HEK293 (cell line): Measurements from ENCODE around the gene MRFAP1.

Source experiments
- CTCF ChIA-PET: fragments of 350-600 bp; formaldehyde crosslinking; extraction: SDS; loops from one replicate; lab custom pipeline; 2021; ENCODE audit warnings: antibody characterized with exemption; lab: Yijun Ruan, JAX
- POLR2A ChIA-PET: fragments of 300-600 bp; formaldehyde crosslinking; extraction: SDS; loops from one replicate; lab custom pipeline; 2020; ENCODE audit warnings: antibody characterized with exemption, inconsistent platforms; lab: Yijun Ruan, JAX
- H3K27ac ChIP-seq: fragments of 200-500 bp; sonication (Bioruptor generic); 2 replicates; pipeline ENCODE4 v1.5.1; 2014; ENCODE audit warnings: low read depth, low read length, control low read depth, inconsistent platforms; ENCODE audit errors: extremely low read depth
- H3K36me3 ChIP-seq, 2 experiments: fragments of 200-500 bp in 1 of 2; sonication (Bioruptor generic) in 1 of 2; 1 replicate in 1 of 2; 2 replicates in 1 of 2; pipeline ENCODE4 v1.5.1; 2014 to 2017; ENCODE audit warnings: inconsistent platforms in 2 of 2, low read length in 2 of 2; ENCODE audit not compliant: control insufficient read depth in 2 of 2, insufficient read depth in 1 of 2
- H3K4me1 ChIP-seq: fragments of 200-500 bp; sonication (Bioruptor generic); 2 replicates; pipeline ENCODE4 v1.5.1; 2014; ENCODE audit warnings: mild to moderate bottlenecking, low read length, inconsistent platforms; ENCODE audit not compliant: control insufficient read depth, insufficient read depth
- H3K4me3 ChIP-seq: 2 replicates; pipeline ENCODE4 v1.5.1; 2011; ENCODE audit warnings: low read depth, mild to moderate bottlenecking, control low read depth, low read length, moderate library complexity
- H3K9me3 ChIP-seq: fragments of 200-500 bp; sonication (Bioruptor generic); 2 replicates; pipeline ENCODE4 v1.5.1; 2014; ENCODE audit warnings: low read depth, low read length, inconsistent platforms; ENCODE audit not compliant: control insufficient read depth, insufficient read depth
- IKZF3 ChIP-seq: fragments of 450-650 bp; IDR thresholded peaks from 2 replicates; pipeline ENCODE4 v1.5.0; 2018; ENCODE audit warnings: missing biosample characterization, mild to moderate bottlenecking, missing genetic modification characterization, moderate library complexity
- KLF10 ChIP-seq: fragments of 450-650 bp; IDR thresholded peaks from 2 replicates; pipeline ENCODE4 v1.5.1; 2018; ENCODE audit warnings: missing biosample characterization, mild to moderate bottlenecking, missing genetic modification characterization
- KLF9 ChIP-seq: fragments of 450-650 bp; formaldehyde crosslinking; IDR thresholded peaks from 2 replicates; pipeline ENCODE4 v1.5.1; 2016; ENCODE audit warnings: missing biosample characterization, missing genetic modification characterization, low read depth
- SALL2 ChIP-seq: fragments of 450-650 bp; formaldehyde crosslinking; IDR thresholded peaks from 2 replicates; pipeline ENCODE4 v1.5.0; 2017; ENCODE audit warnings: missing biosample characterization, mild to moderate bottlenecking, missing genetic modification characterization, borderline replicate concordance
- ZFP37 ChIP-seq: fragments of 450-650 bp; formaldehyde crosslinking; IDR thresholded peaks from 2 replicates; pipeline ENCODE4 v1.5.1; 2016; ENCODE audit warnings: missing biosample characterization, missing genetic modification characterization
- ZNF121 ChIP-seq: fragments of 450-650 bp; formaldehyde crosslinking; IDR thresholded peaks from 2 replicates; pipeline ENCODE4 v1.5.1; 2016; ENCODE audit warnings: missing biosample characterization, missing genetic modification characterization
- ZNF184 ChIP-seq: fragments of 450-650 bp; IDR thresholded peaks from 2 replicates; pipeline ENCODE4 v1.5.1; 2018; ENCODE audit warnings: missing biosample characterization, mild to moderate bottlenecking, missing genetic modification characterization
- ZNF404 ChIP-seq: fragments of 450-650 bp; formaldehyde crosslinking; IDR thresholded peaks from 2 replicates; pipeline ENCODE4 v1.5.1; 2017; ENCODE audit warnings: missing biosample characterization, missing genetic modification characterization
- ZNF488 ChIP-seq: fragments of 450-650 bp; formaldehyde crosslinking; IDR thresholded peaks from 2 replicates; pipeline ENCODE4 v1.5.1; 2016; ENCODE audit warnings: missing biosample characterization, missing genetic modification characterization
- ZNF549 ChIP-seq: fragments of 450-650 bp; IDR thresholded peaks from 2 replicates; pipeline ENCODE4 v1.5.1; 2018; ENCODE audit warnings: missing biosample characterization, missing genetic modification characterization, mild to moderate bottlenecking, inconsistent platforms, moderate library complexity
- ZNF670 ChIP-seq: fragments of 450-650 bp; formaldehyde crosslinking; IDR thresholded peaks from 2 replicates; pipeline ENCODE4 v1.5.1; 2016; ENCODE audit warnings: missing biosample characterization, missing genetic modification characterization, low read depth
- ZNF837 ChIP-seq: fragments of 450-650 bp; formaldehyde crosslinking; IDR thresholded peaks from 2 replicates; pipeline ENCODE4 v1.5.1; 2016; ENCODE audit warnings: missing biosample characterization, missing genetic modification characterization
- ZSCAN5A ChIP-seq: fragments of 450-650 bp; formaldehyde crosslinking; IDR thresholded peaks from 2 replicates; pipeline ENCODE4 v1.5.1; 2016; ENCODE audit warnings: missing biosample characterization, missing genetic modification characterization
- TF ChIP-seq, protein P1 (sequence below): fragments of 450-650 bp; formaldehyde crosslinking; IDR thresholded peaks from 2 replicates; pipeline ENCODE4 v1.5.1; 2016; ENCODE audit warnings: missing biosample characterization, missing genetic modification characterization

MRFAP1 gene

GRCh38 chr4:6641971-6642320, 1.5 kb downstream of the MRFAP1 start:
- H3K9me3 ChIP-seq: no peaks in the 10 kb centered on the region
- H3K27ac ChIP-seq: no peak overlapping the region
- H3K4me3 ChIP-seq: peak overlapping the region; percentile 79
- POLR2A ChIA-PET: interaction anchor here (2.0 kb wide), 1 partner anchor 22 kb away, joined by 10 read pairs; no protein-coding TSS in a partner anchor
- no peak for TF ChIP-seq KLF9 (tag by site-specific recombination)
- TF ChIP-seq KLF10 (tag by site-specific recombination): no peak
- TF ChIP-seq ZNF670 (tag by site-specific recombination): no peak
- no peak for TF ChIP-seq ZNF184 (tag by site-specific recombination)
- no peak for TF ChIP-seq ZNF404
- TF ChIP-seq, protein P1, sequence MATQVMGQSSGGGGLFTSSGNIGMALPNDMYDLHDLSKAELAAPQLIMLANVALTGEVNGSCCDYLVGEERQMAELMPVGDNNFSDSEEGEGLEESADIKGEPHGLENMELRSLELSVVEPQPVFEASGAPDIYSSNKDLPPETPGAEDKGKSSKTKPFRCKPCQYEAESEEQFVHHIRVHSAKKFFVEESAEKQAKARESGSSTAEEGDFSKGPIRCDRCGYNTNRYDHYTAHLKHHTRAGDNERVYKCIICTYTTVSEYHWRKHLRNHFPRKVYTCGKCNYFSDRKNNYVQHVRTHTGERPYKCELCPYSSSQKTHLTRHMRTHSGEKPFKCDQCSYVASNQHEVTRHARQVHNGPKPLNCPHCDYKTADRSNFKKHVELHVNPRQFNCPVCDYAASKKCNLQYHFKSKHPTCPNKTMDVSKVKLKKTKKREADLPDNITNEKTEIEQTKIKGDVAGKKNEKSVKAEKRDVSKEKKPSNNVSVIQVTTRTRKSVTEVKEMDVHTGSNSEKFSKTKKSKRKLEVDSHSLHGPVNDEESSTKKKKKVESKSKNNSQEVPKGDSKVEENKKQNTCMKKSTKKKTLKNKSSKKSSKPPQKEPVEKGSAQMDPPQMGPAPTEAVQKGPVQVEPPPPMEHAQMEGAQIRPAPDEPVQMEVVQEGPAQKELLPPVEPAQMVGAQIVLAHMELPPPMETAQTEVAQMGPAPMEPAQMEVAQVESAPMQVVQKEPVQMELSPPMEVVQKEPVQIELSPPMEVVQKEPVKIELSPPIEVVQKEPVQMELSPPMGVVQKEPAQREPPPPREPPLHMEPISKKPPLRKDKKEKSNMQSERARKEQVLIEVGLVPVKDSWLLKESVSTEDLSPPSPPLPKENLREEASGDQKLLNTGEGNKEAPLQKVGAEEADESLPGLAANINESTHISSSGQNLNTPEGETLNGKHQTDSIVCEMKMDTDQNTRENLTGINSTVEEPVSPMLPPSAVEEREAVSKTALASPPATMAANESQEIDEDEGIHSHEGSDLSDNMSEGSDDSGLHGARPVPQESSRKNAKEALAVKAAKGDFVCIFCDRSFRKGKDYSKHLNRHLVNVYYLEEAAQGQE (tag by site-specific recombination): 0 out of 2 replicates have a peak, but pooled peaks have one; percentile 49
- TF ChIP-seq ZFP37 (tag by site-specific recombination): no peak
- TF ChIP-seq, all 188 proteins: peak for 1
- CTCF ChIA-PET: interaction anchor here (0.6 to 0.9 kb wide), 4 partner anchors 9 to 96 kb away, joined by 3 to 4 read pairs (median 4); no protein-coding TSS in a partner anchor
- Histone ChIP-seq H3K4me1 (no peaks in the 10 kb centered on the region), H3K36me3 (peaks cover 0 to 26% of the 10 kb centered on the region in 2 experiments; a peak in 1 of 3 replicates)

DNA sequence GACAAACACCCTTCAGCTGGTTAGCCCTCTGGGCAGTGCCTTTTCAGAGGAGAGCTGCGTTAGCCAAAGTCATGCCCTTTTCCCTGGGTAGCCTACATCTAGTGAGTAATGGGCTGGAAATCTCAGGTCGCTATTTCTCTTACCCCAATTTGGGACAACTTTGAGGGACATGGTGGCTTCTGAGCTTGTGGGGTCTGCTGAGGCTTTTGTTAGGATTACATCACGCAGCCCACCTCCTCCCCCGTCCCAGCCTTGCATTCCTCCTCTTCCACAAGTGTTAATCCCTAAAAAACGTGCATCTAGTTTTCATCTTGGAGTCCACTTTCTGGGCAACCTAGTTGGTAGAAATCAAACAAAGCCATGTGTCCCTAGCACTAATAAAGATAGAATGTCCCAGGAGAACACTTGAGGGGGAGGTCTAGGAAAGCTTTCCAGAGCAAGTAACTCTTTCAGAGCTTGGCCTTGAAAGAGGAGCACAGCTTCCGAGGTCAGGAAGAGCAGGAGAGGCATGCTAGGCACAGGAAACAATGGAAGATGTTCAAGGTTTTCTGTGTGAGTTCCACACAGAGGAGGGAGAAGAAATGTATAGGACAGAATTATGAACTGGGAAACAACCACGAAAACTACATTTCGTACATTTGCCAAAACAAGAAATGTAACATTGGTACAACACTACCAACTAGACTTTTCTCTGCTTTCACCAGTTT, 2.8 kb downstream of the MRFAP1 start:
- ChIA-PET POLR2A (no interaction called here), CTCF (no interaction called here)
- no peak overlapping the region for H3K27ac ChIP-seq
- no peaks in the 10 kb centered on the region for H3K4me1 ChIP-seq
- TF ChIP-seq ZNF488 (tag by site-specific recombination) (no peak), IKZF3 (tag by site-specific recombination) (0 out of 2 replicates have a peak, but pooled peaks have one; percentile 32)
- no peak overlapping the region for H3K4me3 ChIP-seq
- no peaks in the 10 kb centered on the region for H3K9me3 ChIP-seq
- peaks cover 0 to 26% of the 10 kb centered on the region in 2 experiments; a peak in 1 of 3 replicates for H3K36me3 ChIP-seq

DNA sequence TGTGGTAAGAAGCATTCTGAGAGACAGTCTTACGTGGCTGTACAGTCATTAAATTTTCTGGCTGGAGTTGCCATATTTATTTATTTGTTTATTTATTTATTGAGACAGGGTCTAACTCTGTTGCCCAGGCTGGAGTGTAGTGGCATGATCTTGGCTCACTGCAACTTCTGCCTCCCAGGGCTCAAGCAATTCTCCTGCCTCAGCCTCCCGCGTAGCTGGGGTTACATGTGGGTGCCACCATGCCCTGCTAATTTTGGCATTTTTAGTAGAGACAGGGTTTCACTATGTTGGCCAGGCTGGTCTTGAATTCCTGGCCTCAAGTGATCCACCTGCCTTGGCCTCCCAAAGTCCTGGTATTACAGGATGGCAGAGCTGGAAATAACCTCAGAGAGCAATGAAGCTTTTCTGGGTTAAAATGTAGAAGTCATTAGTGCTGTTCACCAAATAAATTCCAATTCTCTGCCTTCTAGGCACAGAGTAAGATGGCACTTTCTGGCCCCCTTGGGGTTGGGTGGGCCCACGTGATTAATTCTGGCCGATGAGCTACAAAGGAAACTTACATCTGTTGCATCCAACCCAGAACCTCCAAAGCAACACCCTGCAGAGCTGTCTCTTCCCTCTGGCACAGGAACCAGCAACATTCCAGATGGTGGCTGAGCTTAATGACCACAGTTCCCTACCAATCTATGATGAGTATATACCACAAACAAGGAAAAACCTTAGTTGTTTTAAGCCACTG, 4.5 kb downstream of the MRFAP1 start:
- no peaks in the 10 kb centered on the region for H3K9me3 ChIP-seq
- no peaks in the 10 kb centered on the region for H3K4me1 ChIP-seq
- POLR2A ChIA-PET: interaction anchor here (0.6 to 1.5 kb wide), 2 partner anchors 11 to 65 kb away, joined by 3 to 5 read pairs; partner anchors contain the start of gene MRFAP1L1
- no peak overlapping the region for H3K27ac ChIP-seq
- TF ChIP-seq ZNF121 (tag by site-specific recombination) (peak; percentile 64), ZSCAN5A (tag by site-specific recombination) (no peak), SALL2 (tag by site-specific recombination) (no peak), ZNF549 (tag by site-specific recombination) (no peak), ZNF837 (tag by site-specific recombination) (no peak)
- CTCF ChIA-PET: no interaction called here
- no peak overlapping the region for H3K4me3 ChIP-seq
- H3K36me3 ChIP-seq: peaks cover 0 to 26% of the 10 kb centered on the region in 2 experiments; a peak in 1 of 3 replicates
